ENCODE data around the gene NAV2. TPM values are rescaled to one million over a fixed set of nuclear protein-coding genes. Genes with fewer than 3 reads are reported as not detected.
A peak's percentile ranks its signal among the peaks of the same experiment; 100 is the strongest.

Gene NAV2
- total and polyA plus RNA-seq, 5 experiments from 2014 or later, result 0.06 to 4.2 (median 1.1) TPM; not detected in 1

GRCh38 chr11:19846654-19847305, 134.1 kb downstream of the NAV2 start:
- POLR2A ChIA-PET, result no interaction called here
- Mint-ChIP-seq H3K9me3 (peaks cover 0 to 6% (median 0%) of the 10 kb centered on the region in 9 donors), H3K27ac (no peak overlapping the region), H3K4me3 (no peak overlapping the region), H3K36me3 (no peaks in the 10 kb centered on the region), H3K4me1 (no peaks in the 10 kb centered on the region), H3K27me3 (peaks cover 0 to 33% (median 6%) of the 10 kb centered on the region in 5 donors)
- no peak for DNase-seq
- no peak for ATAC-seq

GRCh38 chr11:19848219-19848618, 135.6 kb downstream of the NAV2 start:
- POLR2A ChIA-PET, result no interaction called here
- Mint-ChIP-seq H3K4me1 (no peaks in the 10 kb centered on the region), H3K27ac (no peak overlapping the region), H3K4me3 (no peak overlapping the region), H3K9me3 (peaks cover 0 to 10% (median 0%) of the 10 kb centered on the region in 9 donors), H3K27me3 (peaks cover 0 to 24% (median 6%) of the 10 kb centered on the region in 5 donors), H3K36me3 (no peaks in the 10 kb centered on the region)
- DNase-seq (no peak), ATAC-seq (no peak)

- ATAC-seq, result no peak
- Mint-ChIP-seq H3K4me1 (no peaks in the 10 kb centered on the region), H3K9me3 (peaks cover 0 to 10% (median 0%) of the 10 kb centered on the region in 9 donors), H3K27me3 (peaks cover 0 to 24% (median 6%) of the 10 kb centered on the region in 5 donors), H3K4me3 (no peak overlapping the region), H3K27ac (no peak overlapping the region), H3K36me3 (no peaks in the 10 kb centered on the region)
- POLR2A ChIA-PET, result no interaction called here
- DNase-seq, result no peak
Observed at GRCh38 chr11:19849107-19849789, 136.6 kb downstream of the NAV2 start.

GRCh38 chr11:19849947-19850593, 137.4 kb downstream of the NAV2 start:
- ATAC-seq, result no peak

GRCh38 chr11:19852288-19852687, 139.7 kb downstream of the NAV2 start:
- Mint-ChIP-seq H3K27me3 (peaks cover 0 to 7% (median 1%) of the 10 kb centered on the region in 5 donors), H3K9me3 (peaks cover 0 to 10% (median 2%) of the 10 kb centered on the region in 9 donors), H3K36me3 (no peaks in the 10 kb centered on the region), H3K4me1 (no peaks in the 10 kb centered on the region), H3K27ac (no peak overlapping the region), H3K4me3 (no peak overlapping the region)
- DNase-seq, result no peak
- POLR2A ChIA-PET, result no interaction called here
- no peak for ATAC-seq

More at GRCh38 chr11:19849947-19850593, 137.4 kb downstream of the NAV2 start:
- POLR2A ChIA-PET, result no interaction called here
- Mint-ChIP-seq H3K4me1 (no peaks in the 10 kb centered on the region), H3K27me3 (peaks cover 0 to 18% (median 3%) of the 10 kb centered on the region in 5 donors), H3K27ac (no peak overlapping the region), H3K9me3 (peaks cover 0 to 10% (median 2%) of the 10 kb centered on the region in 9 donors), H3K4me3 (no peak overlapping the region), H3K36me3 (no peaks in the 10 kb centered on the region)
- no peak for DNase-seq

GRCh38 chr11:19853016-19853415, 140.4 kb downstream of the NAV2 start:
- ATAC-seq (no peak), DNase-seq (no peak)
- no peak overlapping the region for H3K27ac Mint-ChIP-seq
- peaks cover 0 to 10% (median 2%) of the 10 kb centered on the region in 9 donors for H3K9me3 Mint-ChIP-seq
- POLR2A ChIA-PET, result no interaction called here
- H3K4me3 Mint-ChIP-seq, result no peak overlapping the region
- H3K27me3 Mint-ChIP-seq, result peaks cover 0 to 8% (median 1%) of the 10 kb centered on the region in 5 donors
- H3K36me3 Mint-ChIP-seq, result no peaks in the 10 kb centered on the region
- H3K4me1 Mint-ChIP-seq, result no peaks in the 10 kb centered on the region

- Mint-ChIP-seq H3K27me3 (peaks cover 0 to 17% (median 1%) of the 10 kb centered on the region in 5 donors), H3K4me3 (no peak overlapping the region), H3K4me1 (no peaks in the 10 kb centered on the region), H3K27ac (no peak overlapping the region), H3K36me3 (peaks cover 0 to 3% (median 0%) of the 10 kb centered on the region in 3 donors), H3K9me3 (peaks cover 0 to 10% (median 3%) of the 10 kb centered on the region in 9 donors)
- POLR2A ChIA-PET, result no interaction called here
- ATAC-seq (no peak), DNase-seq (no peak)
Observed at GRCh38 chr11:19853920-19854319, 141.3 kb downstream of the NAV2 start.

GRCh38 chr11:19861171-19861570, 148.5 kb downstream of the NAV2 start:
- Mint-ChIP-seq H3K4me3 (no peak overlapping the region), H3K36me3 (peaks cover 0 to 3% (median 0%) of the 10 kb centered on the region in 3 donors), H3K27ac (no peak overlapping the region), H3K27me3 (peaks cover 0 to 11% (median 3%) of the 10 kb centered on the region in 5 donors), H3K9me3 (peaks cover 0 to 8% (median 0%) of the 10 kb centered on the region in 9 donors), H3K4me1 (no peaks in the 10 kb centered on the region)
- DNase-seq (no peak), ATAC-seq (no peak)
- POLR2A ChIA-PET, result no interaction called here

- POLR2A ChIA-PET, result no interaction called here
- peaks cover 0 to 3% (median 0%) of the 10 kb centered on the region in 3 donors for H3K36me3 Mint-ChIP-seq
- no peak overlapping the region for H3K4me3 Mint-ChIP-seq
- H3K27ac Mint-ChIP-seq, result no peak overlapping the region
- ATAC-seq, result no peak
- H3K27me3 Mint-ChIP-seq, result peaks cover 0 to 11% (median 3%) of the 10 kb centered on the region in 5 donors
- no peak for DNase-seq
- H3K4me1 Mint-ChIP-seq, result no peaks in the 10 kb centered on the region
- H3K9me3 Mint-ChIP-seq, result peaks cover 0 to 7% (median 0%) of the 10 kb centered on the region in 9 donors
Observed at GRCh38 chr11:19862091-19862490, 149.5 kb downstream of the NAV2 start.

GRCh38 chr11:19864141-19865140, 151.8 kb downstream of the NAV2 start:
- Mint-ChIP-seq H3K9me3 (no peaks in the 10 kb centered on the region), H3K27me3 (peaks cover 0 to 11% (median 0%) of the 10 kb centered on the region in 5 donors), H3K36me3 (no peaks in the 10 kb centered on the region), H3K4me1 (no peaks in the 10 kb centered on the region), H3K4me3 (no peak overlapping the region), H3K27ac (no peak overlapping the region)
- DNase-seq (no peak), ATAC-seq (no peak)
- POLR2A ChIA-PET, result no interaction called here

GRCh38 chr11:19866037-19866436, 153.4 kb downstream of the NAV2 start:
- ATAC-seq (no peak), DNase-seq (no peak)
- H3K27me3 Mint-ChIP-seq, result peaks cover 0 to 11% (median 0%) of the 10 kb centered on the region in 5 donors
- H3K27ac Mint-ChIP-seq, result peak overlapping the region in 1 of 10 donors; percentile 34
- no peaks in the 10 kb centered on the region for H3K9me3 Mint-ChIP-seq
- no peaks in the 10 kb centered on the region for H3K4me1 Mint-ChIP-seq
- H3K4me3 Mint-ChIP-seq, result no peak overlapping the region
- POLR2A ChIA-PET, result no interaction called here
- H3K36me3 Mint-ChIP-seq, result no peaks in the 10 kb centered on the region

GRCh38 chr11:19866521-19866920, 153.9 kb downstream of the NAV2 start:
- DNase-seq (no peak), ATAC-seq (no peak)
- POLR2A ChIA-PET, result no interaction called here
- no peak overlapping the region for H3K27ac Mint-ChIP-seq
- no peak overlapping the region for H3K4me3 Mint-ChIP-seq
- H3K4me1 Mint-ChIP-seq, result no peaks in the 10 kb centered on the region
- no peaks in the 10 kb centered on the region for H3K36me3 Mint-ChIP-seq
- peaks cover 0 to 11% (median 3%) of the 10 kb centered on the region in 5 donors for H3K27me3 Mint-ChIP-seq
- peaks cover 0 to 2% (median 0%) of the 10 kb centered on the region in 9 donors for H3K9me3 Mint-ChIP-seq
